ENCODE results near the gene NEFH. TPM values are rescaled to one million over a fixed set of nuclear protein-coding genes. Genes with fewer than 3 reads are reported as not detected.

Gene NEFH
- total and polyA plus RNA-seq, 5 donors = 0.14 to 0.45 (median 0.38) TPM

DNA sequence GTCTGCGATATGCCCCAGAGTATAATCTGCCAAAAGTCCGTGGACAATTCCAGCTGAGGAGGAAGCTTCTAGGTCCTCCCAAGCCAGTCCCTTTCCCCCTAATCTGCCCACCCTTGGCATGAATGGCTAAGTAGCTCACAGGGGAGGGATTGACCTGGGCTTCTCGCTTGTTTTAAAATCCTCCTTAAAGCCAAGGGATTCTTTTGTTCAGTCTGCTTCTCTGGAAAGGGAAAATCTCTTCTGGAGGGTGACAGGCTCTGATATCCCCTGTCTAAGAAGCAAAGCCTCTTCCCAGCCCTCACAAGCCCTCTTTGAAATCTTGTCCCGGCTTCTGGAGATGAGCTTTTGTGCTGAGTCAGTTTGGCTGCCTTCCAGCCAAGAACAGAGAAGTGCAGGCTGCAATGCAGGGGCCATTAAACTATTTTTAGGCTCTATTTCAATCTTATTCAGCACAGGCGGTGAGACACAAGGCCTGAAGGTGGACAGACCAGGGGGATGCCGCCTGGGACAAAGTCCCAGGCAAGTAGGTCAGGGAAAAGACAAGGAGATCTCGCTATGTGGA, 23.9 kb downstream of the NEFH start:
- peak in 2 of 3 donors; percentile 52 to 76 for DNase-seq
- 45% methylated on average over 7 of the region's 7 CpGs for WGBS
- Histone ChIP-seq H3K27ac (ENCODE audit: low read length) (no peak overlapping the region), H3K27me3 (ENCODE audit: control insufficient read depth, insufficient read depth) (no peaks in the 10 kb centered on the region), H3K4me3 (ENCODE audit: low read length) (no peak overlapping the region), H3K9me3 (ENCODE audit: control insufficient read depth, low read length) (no peaks in the 10 kb centered on the region), H3K4me1 (ENCODE audit: control insufficient read depth, insufficient read depth, low read length) (peaks cover 2% of the 10 kb centered on the region)
- ATAC-seq = peak; percentile 53 to 62
- intact Hi-C loops (cut with DNase I) = no loop called here

DNA sequence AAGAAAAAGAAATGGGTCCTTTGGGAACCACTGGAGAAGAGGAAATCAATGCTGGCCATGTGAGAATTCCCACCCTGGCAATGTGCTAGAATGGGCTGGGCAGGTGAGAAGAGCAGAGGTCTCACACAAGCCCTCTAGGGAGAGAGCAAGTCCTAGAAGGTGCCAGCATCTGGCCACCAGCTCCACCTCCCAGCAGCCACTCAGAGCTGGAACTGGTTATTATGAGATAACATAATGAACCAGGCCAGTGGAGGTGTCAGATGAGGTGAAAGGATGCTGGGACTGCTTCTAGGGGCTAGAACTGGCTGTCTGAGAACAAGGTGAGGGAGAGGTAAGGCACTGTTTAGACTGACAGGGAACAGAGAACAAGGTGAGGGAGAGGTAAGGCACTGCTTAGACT, 29.3 kb downstream of the NEFH start:
- Histone ChIP-seq H3K9me3 (ENCODE audit: control insufficient read depth, low read length) (no peaks in the 10 kb centered on the region), H3K27ac (ENCODE audit: low read length) (no peak overlapping the region), H3K4me1 (ENCODE audit: control insufficient read depth, insufficient read depth, low read length) (no peaks in the 10 kb centered on the region), H3K27me3 (ENCODE audit: control insufficient read depth, insufficient read depth) (no peaks in the 10 kb centered on the region), H3K4me3 (ENCODE audit: low read length) (no peak overlapping the region)
- ATAC-seq (peak in 1 of 2 donors; percentile 26), DNase-seq (no peak)
- intact Hi-C loops (cut with DNase I) = no loop called here

DNA sequence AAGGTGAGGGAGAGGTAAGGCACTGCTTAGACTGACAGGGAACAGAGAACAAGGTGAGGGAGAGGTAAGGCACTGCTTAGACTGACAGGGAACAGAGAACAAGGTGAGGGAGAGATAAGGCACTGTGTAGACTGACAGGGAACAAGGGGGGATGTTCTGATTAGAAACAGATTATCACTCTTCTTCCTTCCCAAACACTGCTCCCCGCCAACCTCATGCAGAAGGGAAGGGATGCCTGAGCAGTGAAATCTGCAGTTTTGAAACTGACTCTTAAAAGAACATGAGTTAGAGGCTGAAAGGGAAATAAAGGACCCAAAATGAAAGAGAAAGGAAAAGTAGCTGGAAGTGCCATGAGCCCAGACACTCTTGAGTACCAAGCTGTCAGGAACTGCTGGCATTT, 29.8 kb downstream of the NEFH start:
- DNase-seq (no peak), ATAC-seq (no peak)
- no peaks in the 10 kb centered on the region for H3K4me1 ChIP-seq (ENCODE audit: control insufficient read depth, insufficient read depth, low read length)

DNA sequence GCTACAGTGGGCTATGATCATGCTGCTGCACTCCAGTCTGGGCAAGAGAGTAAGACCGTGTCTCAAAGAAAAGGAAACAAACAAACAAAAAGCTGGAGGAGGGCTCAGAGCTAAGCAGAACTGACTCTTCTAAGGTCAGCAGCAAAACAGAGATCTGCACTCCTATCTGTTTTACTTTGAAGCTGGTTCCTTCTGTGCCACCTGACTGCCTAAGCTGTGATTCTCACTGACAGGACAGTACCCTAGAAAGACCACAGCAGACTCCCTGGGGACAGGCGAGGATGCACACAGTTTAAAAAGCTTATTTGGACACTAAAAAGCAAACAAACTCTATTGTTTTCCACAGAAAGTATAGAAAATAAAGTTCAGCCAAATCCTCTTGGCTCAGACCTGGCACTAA, 30.5 kb downstream of the NEFH start:
- Histone ChIP-seq H3K27ac (ENCODE audit: low read length) (no peak overlapping the region), H3K4me3 (ENCODE audit: low read length) (no peak overlapping the region), H3K4me1 (ENCODE audit: control insufficient read depth, insufficient read depth, low read length) (no peaks in the 10 kb centered on the region), H3K9me3 (ENCODE audit: control insufficient read depth, low read length) (no peaks in the 10 kb centered on the region), H3K27me3 (ENCODE audit: control insufficient read depth, insufficient read depth) (no peaks in the 10 kb centered on the region)
- DNase-seq (no peak), ATAC-seq (no peak)
- intact Hi-C loops (cut with DNase I) = no loop called here
- WGBS = 93% methylated on average over 2 of the region's 2 CpGs

More for the DNA sequence above, 29.8 kb downstream of the NEFH start:
- Histone ChIP-seq H3K27ac (ENCODE audit: low read length) (no peak overlapping the region), H3K9me3 (ENCODE audit: control insufficient read depth, low read length) (no peaks in the 10 kb centered on the region), H3K27me3 (ENCODE audit: control insufficient read depth, insufficient read depth) (no peaks in the 10 kb centered on the region), H3K4me3 (ENCODE audit: low read length) (no peak overlapping the region)
- WGBS = 54% methylated on average over 1 of the region's 1 CpG
- intact Hi-C loops (cut with DNase I) = no loop called here

DNA sequence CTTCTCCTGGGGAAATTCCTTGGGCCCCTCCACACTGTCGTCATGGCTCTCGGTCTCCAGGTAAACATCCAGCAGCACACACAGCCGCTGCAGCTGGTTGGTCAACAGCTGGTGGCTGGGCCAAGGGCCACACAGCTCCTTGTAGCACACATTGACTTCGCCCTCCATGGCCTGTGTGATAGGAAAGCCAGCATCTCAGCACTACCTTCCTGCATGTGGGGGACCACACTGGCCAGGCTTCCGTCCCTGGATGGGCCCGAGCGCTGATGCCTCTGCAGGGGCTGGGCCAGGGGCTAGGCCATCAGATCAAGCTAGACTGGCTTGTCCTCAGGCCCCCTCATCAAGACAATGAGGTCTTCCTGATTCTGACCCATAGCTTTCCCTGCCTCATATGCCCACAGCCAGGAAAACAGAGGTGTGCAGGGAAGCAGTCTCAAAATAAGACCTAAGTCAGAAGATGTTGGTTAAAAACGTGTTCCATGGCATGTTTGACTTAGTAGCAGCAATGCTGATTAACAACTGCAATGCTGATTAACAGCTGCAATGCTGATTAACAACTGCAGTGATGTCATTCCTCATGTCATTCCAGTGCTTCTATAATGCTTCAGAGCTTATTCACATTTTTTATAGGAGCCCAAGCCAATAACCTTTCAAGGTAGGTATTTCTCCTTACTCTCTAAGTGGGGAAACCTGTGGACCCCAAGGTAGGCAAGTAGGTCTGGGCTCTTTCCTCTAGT, 31.3 kb downstream of the NEFH start:
- ATAC-seq (no peak), DNase-seq (no peak)
- WGBS = 88% methylated on average over 8 of the region's 8 CpGs
- intact Hi-C loops (cut with DNase I) = no loop called here
- Histone ChIP-seq H3K27me3 (ENCODE audit: control insufficient read depth, insufficient read depth) (no peaks in the 10 kb centered on the region), H3K9me3 (ENCODE audit: control insufficient read depth, low read length) (no peaks in the 10 kb centered on the region), H3K4me1 (ENCODE audit: control insufficient read depth, insufficient read depth, low read length) (no peaks in the 10 kb centered on the region), H3K4me3 (ENCODE audit: low read length) (no peak overlapping the region), H3K27ac (ENCODE audit: low read length) (no peak overlapping the region)

DNA sequence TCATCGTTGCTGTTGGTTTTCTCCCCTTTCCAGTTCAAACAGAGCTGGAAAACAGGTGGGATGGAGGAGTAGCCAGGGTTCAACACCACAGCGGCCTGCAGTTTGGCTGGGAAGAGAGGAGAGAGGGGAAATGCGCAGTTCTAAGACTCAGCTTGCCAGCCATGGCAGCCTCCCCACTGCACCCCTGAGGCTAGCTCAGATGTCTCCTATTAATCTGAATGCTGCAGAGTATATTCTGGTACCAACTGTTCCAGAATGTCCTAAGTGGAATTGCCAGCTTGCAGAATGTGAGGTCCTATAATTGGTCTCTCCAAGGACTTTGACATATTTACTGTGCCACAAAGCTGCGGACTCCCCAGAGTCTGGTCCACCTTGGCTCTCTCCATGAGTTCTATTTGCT, 32.0 kb downstream of the NEFH start:
- H3K4me3 ChIP-seq (ENCODE audit: low read length) = no peak overlapping the region
- H3K27ac ChIP-seq (ENCODE audit: low read length) = no peak overlapping the region
- ATAC-seq = no peak
- DNase-seq = no peak
- H3K4me1 ChIP-seq (ENCODE audit: control insufficient read depth, insufficient read depth, low read length) = peaks cover 1% of the 10 kb centered on the region
- intact Hi-C loops (cut with DNase I) = no loop called here
- no peaks in the 10 kb centered on the region for H3K9me3 ChIP-seq (ENCODE audit: control insufficient read depth, low read length)
- WGBS = 67% methylated on average over 4 of the region's 4 CpGs
- H3K27me3 ChIP-seq (ENCODE audit: control insufficient read depth, insufficient read depth) = no peaks in the 10 kb centered on the region

DNA sequence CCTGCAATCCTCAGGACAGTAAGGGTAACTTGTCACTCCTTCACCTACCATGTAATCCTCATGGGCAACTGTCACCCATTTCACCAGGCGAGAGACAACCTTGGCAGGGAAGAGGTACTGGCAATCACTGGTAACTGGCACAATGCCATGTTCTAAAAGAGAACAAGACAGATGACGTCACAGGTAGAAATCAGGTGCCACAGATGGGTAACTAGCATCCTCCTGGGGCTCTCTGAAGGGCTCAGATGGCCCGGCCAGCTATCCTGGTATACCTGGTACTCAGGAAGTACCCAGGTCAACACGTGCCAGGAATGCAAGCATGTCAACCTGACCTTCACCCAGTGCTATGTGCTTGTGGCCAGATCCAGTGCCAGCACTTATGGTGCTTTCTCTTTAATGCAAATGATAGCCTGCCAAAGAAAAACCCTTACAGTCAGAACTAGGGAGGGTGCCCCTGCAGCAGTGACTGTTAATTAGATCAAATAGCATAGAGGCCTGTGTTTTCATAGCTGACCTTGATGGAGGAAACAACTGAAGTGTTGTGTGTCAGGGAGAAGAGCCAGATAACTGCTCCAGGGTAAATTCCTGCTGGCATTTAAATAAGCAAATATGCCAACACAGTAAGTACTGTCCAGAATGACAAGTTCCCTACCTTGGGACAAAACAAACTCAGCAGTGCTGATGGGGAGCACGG, 37.3 kb downstream of the NEFH start:
- H3K27ac ChIP-seq (ENCODE audit: low read length) = peak overlapping the region; percentile 61
- intact Hi-C loops (cut with DNase I) = no loop called here
- H3K27me3 ChIP-seq (ENCODE audit: control insufficient read depth, insufficient read depth) = no peaks in the 10 kb centered on the region
- H3K9me3 ChIP-seq (ENCODE audit: control insufficient read depth, low read length) = no peaks in the 10 kb centered on the region
- peak; percentile 34 to 69 for ATAC-seq
- H3K4me1 ChIP-seq (ENCODE audit: control insufficient read depth, insufficient read depth, low read length) = peaks cover 6% of the 10 kb centered on the region
- DNase-seq = no peak
- WGBS = 61% methylated on average over 5 of the region's 5 CpGs
- no peak overlapping the region for H3K4me3 ChIP-seq (ENCODE audit: low read length)

DNA sequence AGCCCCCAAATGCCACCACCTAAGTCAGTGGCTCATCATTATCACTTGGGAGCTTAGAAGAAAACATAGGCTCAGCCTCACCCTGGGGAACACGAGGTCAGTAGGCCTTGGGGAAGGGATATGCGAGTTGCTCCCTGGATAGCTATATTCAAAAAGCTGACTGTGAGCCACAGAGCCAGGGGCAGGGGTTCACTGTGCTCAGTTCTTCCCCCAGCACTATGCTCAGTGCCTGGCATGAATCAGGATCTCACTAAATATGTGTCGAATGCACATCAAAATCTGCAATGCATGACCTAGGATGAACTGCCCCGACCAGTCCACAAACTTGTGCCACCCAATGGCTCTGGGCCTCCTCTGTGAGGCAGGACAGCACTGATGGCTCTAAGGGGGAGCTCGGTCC, 38.4 kb downstream of the NEFH start:
- no peak for DNase-seq
- no peaks in the 10 kb centered on the region for H3K9me3 ChIP-seq (ENCODE audit: control insufficient read depth, low read length)
- peaks cover 6% of the 10 kb centered on the region for H3K4me1 ChIP-seq (ENCODE audit: control insufficient read depth, insufficient read depth, low read length)
- no peak for ATAC-seq
- no peak overlapping the region for H3K4me3 ChIP-seq (ENCODE audit: low read length)
- H3K27me3 ChIP-seq (ENCODE audit: control insufficient read depth, insufficient read depth) = no peaks in the 10 kb centered on the region
- WGBS = 93% methylated on average over 5 of the region's 5 CpGs
- H3K27ac ChIP-seq (ENCODE audit: low read length) = peak overlapping the region; percentile 58
- intact Hi-C loops (cut with DNase I) = no loop called here

DNA sequence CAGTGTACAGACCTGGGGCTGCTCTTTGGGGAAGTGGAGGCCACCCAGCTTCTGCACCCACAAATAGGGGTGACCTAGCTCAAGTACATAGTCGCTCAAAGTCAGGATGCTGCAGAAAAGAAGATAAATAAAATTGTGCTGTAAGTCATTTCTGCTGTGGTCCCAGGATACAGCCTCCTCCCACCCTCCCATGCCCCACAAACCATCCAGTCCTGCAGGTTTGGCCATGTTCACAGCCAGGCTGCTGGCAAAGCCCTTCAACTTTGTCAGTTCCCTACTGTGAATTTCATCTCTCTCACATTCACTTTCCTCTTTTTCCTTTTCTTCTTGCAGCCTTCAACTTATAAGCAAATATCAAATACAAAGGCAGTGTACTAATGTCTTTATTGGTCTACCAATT, 40.0 kb downstream of the NEFH start:
- H3K27me3 ChIP-seq (ENCODE audit: control insufficient read depth, insufficient read depth) = no peaks in the 10 kb centered on the region
- ATAC-seq = no peak
- DNase-seq = no peak
- no peak overlapping the region for H3K4me3 ChIP-seq (ENCODE audit: low read length)
- intact Hi-C loops (cut with DNase I) = loop anchor here in 2 of 4 donors (10.0 kb wide), 1 partner anchor 125 kb away; no protein-coding TSS in a partner anchor
- no peaks in the 10 kb centered on the region for H3K9me3 ChIP-seq (ENCODE audit: control insufficient read depth, low read length)
- no peak overlapping the region for H3K27ac ChIP-seq (ENCODE audit: low read length)
- peaks cover 6% of the 10 kb centered on the region for H3K4me1 ChIP-seq (ENCODE audit: control insufficient read depth, insufficient read depth, low read length)
- 97% methylated on average over 1 of the region's 1 CpG for WGBS

DNA sequence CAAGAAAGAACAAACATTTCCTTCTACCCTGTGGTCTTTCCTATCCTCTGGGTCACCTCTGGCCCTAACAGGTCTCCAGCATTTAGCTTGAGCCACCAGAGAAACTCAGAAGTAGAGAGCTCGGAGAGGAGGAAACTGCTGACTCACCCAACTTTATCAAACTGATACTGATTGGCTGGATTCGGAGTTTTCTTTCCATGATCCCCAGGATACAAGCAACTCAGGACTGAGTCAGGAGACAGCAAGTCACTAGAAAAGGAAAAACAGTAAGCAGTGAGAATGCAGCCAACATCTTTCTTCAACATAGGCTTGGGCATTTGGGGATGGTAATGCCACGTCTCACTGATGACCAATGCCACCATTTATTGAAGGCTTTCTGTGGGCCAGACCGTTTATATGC, 40.8 kb downstream of the NEFH start:
- Histone ChIP-seq H3K27me3 (ENCODE audit: control insufficient read depth, insufficient read depth) (no peaks in the 10 kb centered on the region), H3K4me1 (ENCODE audit: control insufficient read depth, insufficient read depth, low read length) (peaks cover 6% of the 10 kb centered on the region), H3K4me3 (ENCODE audit: low read length) (no peak overlapping the region), H3K9me3 (ENCODE audit: control insufficient read depth, low read length) (no peaks in the 10 kb centered on the region), H3K27ac (ENCODE audit: low read length) (no peak overlapping the region)
- ATAC-seq (peak in 1 of 2 donors; percentile 77), DNase-seq (no peak)
- 79% methylated on average over 4 of the region's 4 CpGs for WGBS
- intact Hi-C loops (cut with DNase I) = loop anchor here in 2 of 4 donors (10.0 kb wide), 1 partner anchor 126 kb away; no protein-coding TSS in a partner anchor

DNA sequence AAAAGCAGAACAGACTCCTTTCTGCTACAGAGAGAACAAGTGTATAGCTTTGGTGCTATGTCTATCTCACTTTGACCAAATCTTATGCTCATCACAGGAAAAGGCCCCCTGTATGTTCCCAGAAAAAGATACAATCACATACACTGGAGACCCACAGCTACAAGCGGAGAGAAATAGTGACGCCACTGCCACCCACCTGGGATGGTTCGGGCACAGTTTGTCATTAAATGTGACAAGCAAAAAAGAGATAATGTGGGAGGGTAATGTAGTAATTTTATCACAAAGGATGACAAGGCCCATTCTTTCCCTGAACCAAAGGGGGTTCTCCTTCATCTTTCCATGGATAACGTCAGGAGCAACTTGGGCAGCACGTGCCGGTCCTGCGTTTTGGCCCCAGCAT, 41.5 kb downstream of the NEFH start:
- H3K27me3 ChIP-seq (ENCODE audit: control insufficient read depth, insufficient read depth) = no peaks in the 10 kb centered on the region
- no peaks in the 10 kb centered on the region for H3K9me3 ChIP-seq (ENCODE audit: control insufficient read depth, low read length)
- H3K27ac ChIP-seq (ENCODE audit: low read length) = no peak overlapping the region
- intact Hi-C loops (cut with DNase I) = loop anchor here in 2 of 4 donors (10.0 kb wide), 1 partner anchor 127 kb away; no protein-coding TSS in a partner anchor
- H3K4me1 ChIP-seq (ENCODE audit: control insufficient read depth, insufficient read depth, low read length) = peaks cover 6% of the 10 kb centered on the region
- no peak for ATAC-seq
- WGBS = 98% methylated on average over 7 of the region's 7 CpGs
- no peak for DNase-seq
- no peak overlapping the region for H3K4me3 ChIP-seq (ENCODE audit: low read length)
